Measurements from ENCODE around the gene TMEM208.
A peak's percentile ranks its signal among the peaks of the same experiment; 100 is the strongest.

The TMEM208 gene

DNA sequence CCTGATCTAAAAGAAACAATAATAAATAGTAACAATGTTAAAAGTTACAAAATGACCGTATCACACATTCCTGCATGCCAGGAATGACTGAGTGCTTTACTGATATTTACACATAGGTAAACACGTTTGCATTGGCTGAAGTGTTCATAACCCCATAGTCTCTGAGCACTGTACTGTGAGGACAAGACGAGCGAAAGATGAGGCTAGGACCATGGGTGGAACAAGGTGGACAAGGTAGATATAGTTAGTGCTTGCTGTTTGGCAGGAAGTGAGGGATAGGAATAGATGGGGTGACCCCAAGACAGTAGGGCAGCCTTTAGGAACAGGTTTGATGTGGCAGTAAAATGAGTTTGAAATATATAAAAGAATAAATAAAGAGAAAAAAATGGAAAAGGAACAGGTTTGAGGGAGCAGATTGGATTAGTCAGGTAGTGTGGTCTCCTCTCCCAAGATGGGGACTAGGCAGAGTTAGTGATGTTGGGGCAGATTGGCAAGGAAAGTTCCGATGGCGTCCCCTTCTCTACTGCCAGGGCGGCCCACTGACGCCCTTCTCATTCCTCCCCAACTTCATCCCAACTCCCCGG lies 35.4 kb upstream of the TMEM208 start:
- DNase-seq (ENCODE audit: low read depth in 2 of 2, low spot score in 1 of 2), result no peak

DNA sequence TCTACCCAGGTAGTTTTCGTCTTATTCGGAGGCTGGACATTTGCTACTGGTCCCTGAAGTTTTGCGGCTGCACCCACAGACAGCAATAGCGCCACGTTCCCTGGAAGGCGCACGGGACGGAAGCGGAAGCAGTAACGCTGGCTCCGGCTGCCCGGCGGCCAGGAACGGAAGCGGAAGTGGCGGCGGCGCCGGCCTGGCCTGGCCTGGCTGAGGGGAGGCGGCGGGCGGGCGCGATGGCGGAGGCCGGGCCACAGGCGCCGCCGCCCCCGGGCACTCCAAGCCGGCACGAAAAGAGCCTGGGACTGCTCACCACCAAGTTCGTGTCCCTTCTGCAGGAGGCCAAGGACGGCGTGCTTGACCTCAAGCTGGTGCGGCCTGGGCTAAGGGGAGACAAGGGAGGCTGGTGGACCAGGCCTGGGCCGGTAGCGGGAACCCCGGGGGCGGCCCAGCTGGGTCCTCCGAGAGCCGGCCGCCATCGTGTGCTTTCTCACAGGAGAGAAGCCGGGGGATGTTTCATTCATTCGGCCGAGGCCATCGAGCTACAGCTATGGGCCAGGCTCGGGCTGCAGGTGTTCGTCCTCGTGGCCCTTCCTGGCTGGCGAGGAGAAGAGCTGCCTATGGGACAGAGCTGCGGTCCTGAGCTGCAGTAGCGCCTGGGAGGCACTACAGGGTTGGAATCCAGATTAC lies 34.8 kb upstream of the TMEM208 start, which contains the start of gene E2F4:
Gene E2F4, plus strand, starts transcription at position 161 of the 687 bp plus-strand sequence. Its CDS starts 73 bp downstream, at position 234.
- peak; percentile 59 to 75 for DNase-seq (ENCODE audit: low read depth in 2 of 2, low spot score in 1 of 2)

DNA sequence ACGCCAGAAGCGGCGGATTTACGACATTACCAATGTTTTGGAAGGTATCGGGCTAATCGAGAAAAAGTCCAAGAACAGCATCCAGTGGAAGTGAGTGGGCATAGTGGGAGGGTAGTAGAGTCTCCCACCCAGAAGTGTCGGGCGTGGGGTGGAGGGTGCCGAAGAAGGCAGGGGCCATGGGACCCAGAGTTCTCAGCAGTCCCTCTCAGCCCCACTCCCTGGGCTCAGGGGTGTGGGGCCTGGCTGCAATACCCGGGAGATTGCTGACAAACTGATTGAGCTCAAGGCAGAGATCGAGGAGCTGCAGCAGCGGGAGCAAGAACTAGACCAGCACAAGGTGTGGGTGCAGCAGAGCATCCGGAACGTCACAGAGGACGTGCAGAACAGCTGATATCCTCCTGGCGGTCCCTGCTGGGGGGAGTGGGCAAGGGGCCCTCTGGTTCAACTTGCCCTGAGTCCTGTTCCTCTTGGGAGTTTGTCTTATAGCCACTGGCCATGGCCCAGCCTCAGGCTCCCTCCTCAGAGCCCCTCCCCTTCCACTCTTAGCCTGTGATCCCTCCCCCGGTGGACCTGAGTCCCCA lies 34.1 kb upstream of the TMEM208 start:
- no peak for DNase-seq (ENCODE audit: low read depth in 2 of 2, low spot score in 1 of 2)

DNA sequence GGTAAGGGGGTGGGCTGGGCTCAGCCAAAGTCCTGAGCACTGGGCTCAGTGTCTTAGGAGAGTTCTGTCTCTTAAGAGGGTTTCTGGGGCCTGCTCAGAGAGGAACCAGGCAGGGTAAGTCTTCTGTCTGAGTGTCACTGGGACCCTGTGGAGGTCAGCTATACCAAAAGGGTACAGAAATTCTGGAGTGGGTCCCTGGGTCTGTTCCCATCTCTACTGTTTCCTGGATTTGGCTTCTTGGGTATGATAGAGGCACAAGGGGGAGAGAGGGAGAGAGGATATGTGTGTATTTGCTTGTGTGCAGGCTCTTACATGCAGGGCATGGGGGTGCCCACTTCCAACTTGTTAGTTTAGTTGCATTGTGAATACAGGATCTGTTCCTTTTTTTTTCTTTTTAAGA lies 33.4 kb upstream of the TMEM208 start:
- DNase-seq (ENCODE audit: low read depth in 2 of 2, low spot score in 1 of 2), result no peak

DNA sequence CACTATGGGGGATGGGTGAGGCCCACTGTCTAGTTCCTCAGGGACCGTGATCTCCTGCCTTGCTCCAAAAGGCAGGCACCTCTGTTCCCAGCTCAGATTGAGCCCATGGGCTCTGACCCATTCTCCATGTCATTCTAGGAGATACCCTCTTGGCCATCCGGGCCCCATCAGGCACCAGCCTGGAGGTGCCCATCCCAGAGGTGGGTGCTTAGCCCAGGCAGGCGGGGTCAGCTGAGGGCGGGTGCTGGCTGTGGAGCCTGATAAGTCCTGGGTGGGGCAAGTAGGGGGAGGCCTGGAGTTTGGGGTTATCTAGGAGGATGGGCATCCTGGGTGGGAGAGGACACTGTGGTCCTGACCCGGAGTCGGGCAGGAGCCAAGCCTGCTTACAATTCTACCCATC lies 32.7 kb upstream of the TMEM208 start:
- no peak for DNase-seq (ENCODE audit: low read depth in 2 of 2, low spot score in 1 of 2)

DNA sequence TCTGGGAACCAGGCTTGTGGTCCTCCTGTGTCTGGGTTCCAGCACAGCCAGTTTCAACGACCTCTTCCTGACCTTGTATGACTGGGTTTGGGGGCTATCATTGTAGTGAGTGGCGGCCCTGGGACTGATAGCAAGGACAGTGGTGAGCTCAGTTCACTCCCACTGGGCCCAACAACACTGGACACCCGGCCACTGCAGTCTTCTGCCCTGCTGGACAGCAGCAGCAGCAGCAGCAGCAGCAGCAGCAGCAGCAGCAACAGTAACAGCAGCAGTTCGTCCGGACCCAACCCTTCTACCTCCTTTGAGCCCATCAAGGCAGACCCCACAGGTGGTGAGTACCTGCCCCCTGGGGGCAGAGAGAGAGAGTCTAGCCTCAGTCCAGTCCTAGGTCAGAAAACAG lies 31.3 kb upstream of the TMEM208 start:
- DNase-seq (ENCODE audit: low read depth in 2 of 2, low spot score in 1 of 2), result no peak

DNA sequence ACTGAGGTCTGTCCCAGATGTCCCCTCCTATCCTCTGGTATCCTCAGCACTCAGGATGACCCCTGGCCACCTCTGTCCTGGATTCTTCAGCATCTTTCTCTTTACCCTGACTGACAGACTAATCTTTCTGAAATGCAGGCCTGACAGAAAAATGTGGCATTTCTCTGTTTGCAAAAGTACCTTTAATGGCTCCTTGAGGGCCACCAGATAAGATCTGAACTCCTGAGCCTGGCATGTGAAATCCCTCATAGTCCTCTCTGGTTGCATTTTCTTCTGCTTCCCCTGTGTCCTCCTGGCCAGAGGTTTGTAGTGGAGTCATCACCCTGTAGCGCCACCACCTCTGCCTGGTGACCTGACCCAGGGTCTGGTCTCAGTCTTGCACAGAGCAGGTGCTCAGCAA lies 30.0 kb upstream of the TMEM208 start:
- DNase-seq (ENCODE audit: low read depth in 2 of 2, low spot score in 1 of 2), result no peak

DNA sequence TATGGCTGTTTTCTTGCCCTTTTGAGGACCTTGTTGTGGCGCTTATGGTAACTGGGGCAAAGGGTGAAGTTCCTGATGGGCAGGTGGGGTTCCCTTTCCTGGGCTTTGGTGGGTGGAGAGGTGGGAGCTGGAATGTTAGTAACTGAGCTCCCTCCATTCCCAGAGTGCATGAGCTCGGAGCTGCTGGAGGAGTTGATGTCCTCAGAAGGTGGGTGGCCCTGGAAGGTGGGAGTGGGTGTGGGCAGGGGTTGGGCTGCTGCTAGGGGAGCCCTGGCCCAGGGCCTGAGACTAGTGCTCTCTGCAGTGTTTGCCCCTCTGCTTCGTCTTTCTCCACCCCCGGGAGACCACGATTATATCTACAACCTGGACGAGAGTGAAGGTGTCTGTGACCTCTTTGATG lies 29.2 kb upstream of the TMEM208 start:
- DNase-seq (ENCODE audit: low read depth in 2 of 2, low spot score in 1 of 2), result no peak

DNA sequence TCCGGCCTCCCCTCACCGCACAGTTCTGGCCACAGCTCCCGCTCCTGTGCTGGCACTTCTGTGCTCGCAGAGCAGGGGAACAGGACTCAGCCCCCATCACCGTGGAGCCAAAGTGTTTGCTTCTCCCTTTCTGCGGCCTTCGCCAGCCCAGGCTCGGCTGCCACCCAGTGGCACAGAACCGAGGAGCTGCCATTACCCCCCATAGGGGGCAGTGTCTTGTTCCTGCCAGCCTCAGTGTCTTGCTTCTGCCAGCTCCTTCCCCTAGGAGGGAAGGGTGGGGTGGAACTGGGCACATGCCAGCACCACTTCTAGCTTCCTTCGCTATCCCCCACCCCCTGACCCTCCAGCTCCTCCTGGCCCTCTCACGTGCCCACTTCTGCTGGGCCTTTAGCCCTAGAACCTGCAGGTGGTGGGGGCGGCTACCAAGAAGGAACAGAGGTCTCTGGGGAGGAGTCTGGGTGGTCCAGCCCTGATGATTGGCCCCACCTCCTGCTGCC lies 28.6 kb upstream of the TMEM208 start:
- no peak for DNase-seq (ENCODE audit: low read depth in 2 of 2, low spot score in 1 of 2)

DNA sequence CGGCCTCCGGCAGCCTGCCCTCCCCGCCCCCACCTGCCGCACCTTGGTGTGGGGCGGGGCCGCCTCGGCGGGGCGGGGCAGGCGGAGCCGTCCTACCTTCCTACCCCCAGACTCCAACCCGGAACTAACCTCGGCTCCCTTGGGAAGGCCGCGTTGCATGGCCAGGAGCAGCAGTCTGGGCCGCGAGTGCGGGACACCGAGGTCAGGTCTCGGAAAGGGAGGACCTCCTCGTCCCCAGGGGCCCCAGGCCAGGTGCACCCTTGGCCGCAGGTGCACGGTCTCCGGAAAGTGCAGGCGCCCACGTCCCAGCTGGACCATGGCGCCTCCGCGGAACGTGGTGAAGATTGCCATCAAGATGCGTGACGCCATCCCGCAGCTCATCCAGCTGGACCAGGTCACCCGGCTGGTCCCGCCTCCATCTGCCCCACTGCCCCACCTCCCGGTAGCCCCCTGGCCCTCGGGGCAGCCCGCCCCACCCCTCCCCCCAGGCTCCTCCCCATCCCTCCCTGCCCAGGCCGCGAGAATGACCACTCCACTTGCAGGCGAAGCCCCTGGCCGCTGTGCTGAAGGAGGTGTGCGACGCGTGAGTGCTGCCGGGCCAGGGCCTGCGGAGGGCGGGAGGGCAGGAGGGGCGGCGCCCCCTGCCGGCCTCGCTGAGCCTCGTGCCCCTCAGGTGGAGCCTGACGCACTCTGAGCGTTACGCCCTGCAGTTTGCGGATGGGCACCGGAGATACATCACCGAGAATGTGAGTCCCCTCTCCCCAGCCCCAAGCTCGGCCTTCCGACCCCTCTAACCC lies 27.7 kb upstream of the TMEM208 start, which contains the start of gene ELMO3:
Gene ELMO3, plus strand, starts transcription at position 121 of the 797 bp plus-strand sequence. Its CDS starts 196 bp downstream, at position 317.
- DNase-seq (ENCODE audit: low read depth in 2 of 2, low spot score in 1 of 2), result no peak

DNA sequence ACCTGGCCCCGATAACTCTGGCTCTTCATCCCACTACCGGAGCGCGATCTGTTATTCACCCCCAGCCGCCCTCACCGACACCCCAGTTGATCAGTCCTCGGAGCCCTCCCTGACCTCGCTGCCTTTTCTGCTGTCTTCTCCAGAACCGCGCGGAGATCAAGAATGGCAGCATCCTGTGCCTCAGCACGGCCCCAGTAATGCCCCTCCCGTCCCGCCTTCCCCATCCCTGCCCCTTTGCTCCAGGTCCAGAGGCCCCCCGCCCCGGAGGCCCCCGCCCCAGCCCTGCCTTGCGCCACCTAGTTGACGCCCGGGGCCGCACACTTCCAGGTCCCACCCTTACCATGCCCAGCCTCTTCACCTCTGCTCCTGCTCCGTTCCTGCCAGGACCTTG lies 27.1 kb upstream of the TMEM208 start:
- DNase-seq (ENCODE audit: low read depth in 2 of 2, low spot score in 1 of 2), result no peak

DNA sequence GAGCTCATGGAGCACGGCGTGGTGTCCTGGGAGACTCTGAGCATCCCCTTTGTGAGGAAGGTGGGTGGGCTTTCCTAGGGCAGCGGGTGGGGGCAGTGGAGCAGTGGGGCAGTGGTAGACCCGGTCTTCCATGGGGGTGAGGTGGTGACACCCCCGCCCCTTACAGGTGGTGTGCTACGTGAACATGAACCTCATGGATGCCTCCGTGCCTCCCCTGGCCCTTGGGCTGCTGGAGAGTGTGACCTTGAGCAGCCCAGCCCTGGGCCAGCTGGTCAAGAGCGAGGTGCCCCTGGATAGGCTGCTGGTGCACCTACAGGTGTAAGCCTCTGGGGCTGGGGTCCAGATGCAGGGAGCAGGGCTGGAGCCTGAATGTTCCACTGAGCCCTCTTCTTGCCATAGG lies 26.4 kb upstream of the TMEM208 start:
- DNase-seq (ENCODE audit: low read depth in 2 of 2, low spot score in 1 of 2), result no peak

DNA sequence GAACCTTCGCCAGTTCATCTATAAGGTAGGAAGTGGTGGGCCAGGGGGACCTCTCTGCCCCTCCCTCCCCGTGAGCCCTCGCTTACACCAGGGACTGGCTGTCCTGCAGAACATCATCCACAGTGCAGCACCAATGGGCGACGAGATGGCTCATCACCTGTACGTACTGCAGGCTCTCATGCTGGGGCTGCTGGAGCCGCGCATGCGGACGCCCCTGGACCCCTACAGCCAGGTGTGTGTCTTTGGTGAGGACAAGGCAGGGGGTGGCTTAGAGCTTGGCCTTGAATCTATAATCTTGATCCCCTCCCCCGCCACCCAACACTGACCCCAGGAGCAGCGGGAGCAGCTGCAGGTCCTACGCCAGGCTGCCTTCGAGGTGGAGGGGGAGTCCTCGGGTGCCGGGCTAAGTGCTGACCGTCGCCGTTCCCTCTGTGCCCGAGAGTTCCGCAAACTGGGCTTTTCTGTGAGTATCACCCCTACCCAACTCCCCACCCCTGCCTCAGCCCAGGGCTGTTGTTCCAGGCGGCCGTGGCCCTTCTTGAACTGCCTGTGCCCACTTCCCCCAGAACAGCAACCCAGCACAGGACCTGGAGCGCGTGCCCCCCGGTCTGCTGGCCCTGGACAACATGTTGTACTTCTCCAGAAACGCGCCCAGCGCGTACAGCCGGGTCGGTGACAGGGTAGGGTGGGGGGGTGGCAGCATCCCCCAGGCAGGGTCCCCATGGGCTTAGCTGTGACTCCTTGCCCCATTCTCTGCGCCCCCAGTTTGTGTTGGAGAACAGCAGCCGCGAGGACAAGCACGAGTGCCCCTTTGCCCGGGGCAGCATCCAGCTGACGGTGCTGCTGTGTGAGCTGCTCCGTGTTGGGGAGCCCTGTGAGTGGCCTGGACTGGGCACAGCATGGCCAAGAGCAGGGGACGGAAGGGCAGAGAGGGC lies 25.3 kb upstream of the TMEM208 start:
- no peak for DNase-seq (ENCODE audit: low read depth in 2 of 2, low spot score in 1 of 2)

DNA sequence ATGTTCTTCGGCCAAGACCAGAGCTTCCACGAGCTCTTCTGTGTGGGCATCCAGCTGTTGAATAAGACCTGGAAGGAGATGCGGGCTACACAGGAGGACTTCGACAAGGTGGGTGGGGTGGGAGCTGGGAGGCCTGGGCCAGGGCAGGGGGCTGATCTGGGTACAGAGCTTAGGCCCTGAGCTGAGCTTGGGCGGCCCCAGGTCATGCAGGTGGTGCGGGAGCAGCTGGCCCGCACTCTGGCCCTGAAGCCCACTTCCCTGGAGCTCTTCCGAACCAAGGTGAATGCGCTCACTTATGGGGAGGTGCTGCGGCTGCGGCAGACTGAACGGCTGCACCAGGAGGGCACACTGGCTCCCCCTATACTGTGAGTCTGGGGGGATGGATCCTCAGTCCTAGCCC lies 24.5 kb upstream of the TMEM208 start:
- DNase-seq (ENCODE audit: low read depth in 2 of 2, low spot score in 1 of 2), result no peak

DNA sequence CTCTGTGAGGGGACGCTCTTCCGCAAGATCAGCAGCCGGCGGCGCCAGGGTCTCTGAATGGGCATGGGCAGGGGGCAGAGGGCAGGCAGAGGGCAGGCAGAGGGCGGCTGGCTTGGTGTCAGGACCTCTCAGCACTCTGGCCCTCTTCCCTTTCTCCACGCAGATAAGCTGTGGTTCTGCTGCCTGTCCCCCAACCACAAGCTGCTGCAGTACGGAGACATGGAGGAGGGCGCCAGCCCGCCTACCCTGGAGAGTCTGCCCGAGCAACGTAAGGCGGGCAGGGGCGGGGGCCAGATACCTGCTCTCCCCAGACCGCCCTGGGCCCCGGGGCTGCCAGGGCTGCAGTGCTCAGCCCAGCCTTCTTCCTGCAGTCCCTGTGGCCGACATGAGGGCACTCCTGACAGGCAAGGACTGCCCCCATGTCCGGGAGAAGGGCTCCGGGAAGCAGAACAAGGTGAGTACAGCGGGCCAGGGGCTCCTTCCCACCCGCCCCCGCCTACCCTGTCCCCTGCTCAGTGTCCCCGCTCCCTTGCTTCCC lies 23.9 kb upstream of the TMEM208 start:
- DNase-seq (ENCODE audit: low read depth in 2 of 2, low spot score in 1 of 2), result no peak

DNA sequence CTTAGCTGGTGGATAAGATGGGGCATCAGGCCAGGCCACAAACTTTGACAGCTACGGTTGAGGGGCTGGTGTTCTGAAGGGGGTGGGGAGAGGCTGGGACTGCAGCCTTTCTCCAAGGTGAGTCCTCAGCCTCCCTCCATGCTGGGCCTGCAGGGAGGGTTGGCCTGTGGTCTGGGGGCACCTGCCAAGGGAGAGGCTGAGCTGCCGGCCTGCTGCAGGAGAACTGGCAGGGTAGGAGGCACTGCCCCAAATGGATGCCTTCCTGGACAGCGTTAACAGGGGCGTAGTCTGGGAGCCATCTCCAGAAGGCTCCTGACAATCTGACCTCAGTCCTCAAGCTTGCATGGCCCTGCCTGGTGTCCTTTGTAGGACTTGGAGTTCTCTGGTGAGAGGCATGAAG lies 22.9 kb upstream of the TMEM208 start:
- no peak for DNase-seq (ENCODE audit: low read depth in 2 of 2, low spot score in 1 of 2)

DNA sequence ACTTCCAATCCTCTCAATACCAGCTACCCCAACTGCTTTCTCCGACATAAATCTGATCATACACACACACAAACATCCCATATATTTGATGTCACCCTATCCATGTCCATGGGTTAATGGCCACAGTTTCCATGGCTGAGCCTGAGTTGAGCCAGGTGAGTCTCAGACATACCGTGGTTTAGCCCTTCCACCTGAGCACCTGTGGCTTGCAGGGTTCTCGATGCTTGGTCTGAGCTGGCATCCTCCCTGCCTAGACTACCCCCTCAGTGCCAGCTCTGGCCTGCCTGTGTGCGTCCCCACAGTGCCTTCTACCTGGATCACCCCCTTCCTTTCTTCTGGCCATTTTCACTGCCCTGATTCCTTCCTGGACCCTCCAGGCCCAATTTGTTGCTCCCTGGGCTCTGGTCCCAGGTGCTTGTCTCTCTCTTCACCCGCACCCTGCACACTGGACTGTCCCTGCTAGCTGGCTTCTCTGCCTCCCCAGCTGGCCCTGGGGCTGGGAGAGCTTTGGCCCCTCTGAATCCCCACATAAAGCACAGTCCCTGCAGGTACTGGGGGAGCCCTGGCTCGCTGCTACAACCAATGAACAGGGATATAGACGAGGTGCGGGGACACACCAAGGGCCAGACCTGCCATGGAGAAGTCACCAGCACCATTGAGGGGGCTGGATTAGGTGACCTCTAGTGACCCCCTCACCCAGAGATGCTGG lies 20.6 kb upstream of the TMEM208 start:
- DNase-seq (ENCODE audit: low read depth in 2 of 2, low spot score in 1 of 2), result no peak

DNA sequence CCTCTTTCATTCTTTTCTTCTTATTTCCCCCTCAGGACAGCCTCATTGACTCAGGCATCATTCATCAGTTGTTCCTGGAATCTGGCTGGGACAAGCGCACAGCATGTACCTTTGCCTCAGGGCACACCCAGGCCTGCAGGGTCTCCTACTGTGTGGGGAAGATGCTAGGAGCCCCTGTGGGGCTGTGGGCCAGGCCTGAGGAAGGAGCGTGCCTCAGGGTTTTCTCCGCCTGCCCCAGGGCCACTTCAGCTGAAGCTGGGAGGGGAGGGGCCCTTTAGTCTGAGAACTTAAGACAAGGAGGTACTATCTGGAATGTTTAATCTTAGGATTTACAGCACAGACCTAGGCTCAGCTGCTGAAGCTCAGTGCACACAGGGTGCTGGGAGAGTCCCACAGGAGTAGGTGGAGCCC lies 20.1 kb upstream of the TMEM208 start:
- DNase-seq (ENCODE audit: low read depth in 2 of 2, low spot score in 1 of 2), result no peak

DNA sequence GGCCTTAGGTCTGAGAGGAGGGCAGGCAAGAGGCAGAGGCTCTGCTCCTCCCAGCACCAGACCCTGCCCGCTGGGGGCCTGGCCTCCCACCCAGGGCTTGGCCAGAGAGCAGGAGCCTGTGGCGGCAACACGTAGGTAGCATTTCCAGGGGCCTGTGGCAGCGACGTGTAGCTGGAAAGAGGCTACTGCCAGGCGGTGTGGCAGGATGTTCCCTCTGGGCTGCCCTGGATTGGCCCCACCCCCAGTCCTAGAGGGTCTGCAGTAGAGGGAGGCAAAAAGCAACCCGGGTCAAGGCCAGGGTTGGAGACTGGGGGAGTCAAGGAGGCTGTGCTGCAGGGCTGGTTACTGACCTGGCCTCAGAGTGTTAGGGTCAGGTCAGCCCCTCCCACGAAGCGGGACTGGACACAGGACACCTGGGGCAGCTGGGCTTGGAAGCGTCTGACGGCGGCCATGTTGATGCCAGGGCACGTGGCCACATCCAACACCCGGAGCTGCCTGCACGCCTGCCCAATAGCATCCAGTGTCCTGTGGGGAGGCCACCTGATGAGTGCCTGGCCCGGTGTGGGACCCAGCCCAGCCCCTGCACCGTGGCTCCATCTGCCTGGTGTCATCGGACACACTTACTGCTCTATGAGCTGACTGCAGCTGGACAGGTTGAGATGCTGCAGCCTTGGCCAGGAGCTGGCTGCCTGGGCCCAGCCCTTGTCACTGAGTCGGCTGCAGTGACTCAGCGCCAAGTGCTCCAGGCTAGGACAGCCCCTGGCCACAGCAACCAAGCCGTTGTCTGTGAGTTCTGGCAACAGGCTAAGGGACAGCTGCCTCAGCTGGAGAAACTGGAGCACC lies 19.5 kb upstream of the TMEM208 start:
- no peak for DNase-seq (ENCODE audit: low read depth in 2 of 2, low spot score in 1 of 2)

All from stimulated activated CD8-positive, alpha-beta memory T cell treated with anti-CD3 and anti-CD28 coated beads, Interleukin-4, amount 100 ng/mL, for 4 hours (primary cell).